GM21619 (cell line): ENCODE data around the gene MYL3.
"Not testable (repeated sequence)": the region's sequence is repeated elsewhere in the genome, so short reads cannot be mapped to it uniquely, and the experiment has no call there.

Experiments used
- ATAC-seq: cut with Tn5 transposase; IDR thresholded peaks from one replicate; pipeline ENCODE4 v1.9.1; 2021; ENCODE audit not compliant: unreplicated experiment

Gene MYL3

DNA sequence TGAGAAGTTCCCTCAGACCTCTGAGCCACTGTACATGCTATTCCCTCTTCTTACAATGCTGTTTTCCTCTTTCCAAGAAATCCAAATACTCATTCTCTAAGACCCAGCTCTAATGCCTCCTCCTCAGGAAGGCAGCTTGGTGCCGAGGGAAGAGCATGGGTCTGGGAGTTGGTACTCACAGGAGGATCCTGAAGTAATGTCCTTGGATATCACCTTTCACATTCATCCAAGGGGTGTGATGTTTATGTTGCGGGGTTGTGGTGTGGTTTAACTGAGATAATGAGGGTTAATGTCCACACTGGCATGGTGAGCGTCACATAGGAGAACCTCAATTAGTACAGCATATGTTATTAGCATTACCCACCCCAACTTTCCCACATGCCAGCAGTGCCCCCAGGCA, 31.9 kb downstream of the MYL3 start:
- no peak for ATAC-seq

DNA sequence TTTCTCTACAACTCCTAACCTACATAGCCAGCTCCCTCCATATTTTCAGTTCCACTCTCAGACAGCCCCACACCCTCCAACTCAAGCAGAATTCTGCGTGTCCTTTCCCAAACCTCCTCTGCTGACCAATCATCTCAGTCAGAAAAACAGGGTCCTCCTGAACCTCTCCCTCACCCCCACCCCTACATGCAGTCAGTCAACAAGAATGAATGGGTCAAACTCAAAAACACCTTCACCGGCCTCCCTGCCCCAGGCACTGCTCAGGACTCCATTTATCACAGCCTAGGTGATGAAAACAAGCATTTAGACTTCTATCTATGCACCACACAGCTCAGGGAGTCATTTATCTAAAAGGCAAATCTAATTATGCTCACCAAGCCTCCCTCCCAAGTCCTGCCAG, 32.4 kb downstream of the MYL3 start:
- ATAC-seq: no peak

DNA sequence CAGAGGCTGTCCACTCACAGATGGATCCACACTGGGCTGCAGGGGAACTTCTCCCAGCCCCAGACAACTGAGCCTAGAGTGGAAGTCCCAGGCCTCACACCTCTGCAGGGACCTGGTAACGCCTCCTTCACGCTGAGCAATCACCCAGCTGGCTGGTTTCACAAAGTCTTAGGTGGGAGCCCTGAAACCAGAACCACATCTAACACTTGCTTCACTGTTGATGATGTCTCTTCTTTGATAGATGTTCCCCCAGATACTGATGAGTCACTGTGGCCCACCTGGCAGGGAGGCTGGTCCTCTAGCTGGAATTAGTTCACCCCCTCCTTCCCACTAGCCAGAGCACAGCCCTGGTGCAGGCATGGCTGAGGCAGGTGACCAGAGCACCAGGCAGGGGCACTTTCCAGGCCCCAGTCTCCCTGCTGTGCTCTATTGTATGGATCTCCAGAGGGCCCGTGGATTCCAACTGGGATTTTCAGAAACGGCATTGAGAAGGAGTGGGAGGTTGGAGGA, 33.5 kb downstream of the MYL3 start:
- peak; percentile 89 for ATAC-seq

GRCh38 chr3:46825450-46825849, 37.8 kb downstream of the MYL3 start:
- ATAC-seq: no peak

- no peak for ATAC-seq
Measured at GRCh38 chr3:46824211-46824970, 38.9 kb downstream of the MYL3 start.

GRCh38 chr3:46823314-46823713, 39.9 kb downstream of the MYL3 start:
- not testable (repeated sequence) for ATAC-seq

- no peak for ATAC-seq
Measured at GRCh38 chr3:46821553-46821952, 41.7 kb downstream of the MYL3 start.

DNA sequence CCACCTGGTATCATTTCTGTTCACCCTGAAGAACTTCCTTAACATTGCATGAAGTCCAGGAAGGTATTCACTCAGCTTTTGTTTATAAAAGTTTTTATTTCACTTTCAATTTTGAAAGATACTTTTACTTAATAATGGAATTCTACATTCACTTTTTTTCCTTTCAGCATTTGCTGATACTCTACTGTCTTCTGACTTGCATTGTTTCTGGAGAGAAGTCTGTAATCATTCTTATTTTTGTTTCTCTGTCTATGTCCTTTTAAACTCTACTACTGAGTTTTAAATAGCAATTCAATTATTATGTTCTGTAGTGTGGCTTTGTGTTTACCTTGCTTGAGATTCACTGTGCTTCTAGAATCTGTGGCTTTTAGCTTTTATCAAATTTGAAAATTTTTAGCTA, 42.4 kb downstream of the MYL3 start:
- ATAC-seq: no peak

DNA sequence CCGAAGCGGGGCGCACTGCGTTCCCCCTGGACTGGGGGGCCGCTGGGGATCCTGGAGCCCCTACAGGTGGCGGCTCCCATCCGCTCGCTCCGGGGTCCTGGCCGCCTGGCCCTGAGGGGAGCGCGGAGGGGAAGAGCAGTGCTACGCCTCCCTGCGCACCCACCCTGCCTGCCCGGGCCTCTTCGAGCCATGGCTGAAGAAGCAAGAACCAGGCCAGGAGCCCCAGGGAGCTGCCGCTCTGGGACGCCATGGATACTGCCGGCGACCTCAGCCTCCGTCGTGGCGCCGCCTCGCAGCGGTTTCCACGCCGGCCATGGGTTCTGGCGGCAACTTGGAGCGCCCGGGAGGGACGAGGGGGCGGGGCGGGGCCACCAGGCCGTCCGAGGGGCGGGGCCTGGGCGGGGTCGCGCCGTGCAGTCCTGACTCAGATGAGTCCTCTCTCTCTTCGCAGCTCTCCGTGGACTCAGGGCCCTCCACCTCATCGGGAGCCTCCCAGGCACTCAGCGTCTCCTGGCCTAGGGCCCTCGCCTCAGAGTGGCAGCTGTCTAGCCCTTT, 50.9 kb downstream of the MYL3 start:
- ATAC-seq: peak; percentile 53

DNA sequence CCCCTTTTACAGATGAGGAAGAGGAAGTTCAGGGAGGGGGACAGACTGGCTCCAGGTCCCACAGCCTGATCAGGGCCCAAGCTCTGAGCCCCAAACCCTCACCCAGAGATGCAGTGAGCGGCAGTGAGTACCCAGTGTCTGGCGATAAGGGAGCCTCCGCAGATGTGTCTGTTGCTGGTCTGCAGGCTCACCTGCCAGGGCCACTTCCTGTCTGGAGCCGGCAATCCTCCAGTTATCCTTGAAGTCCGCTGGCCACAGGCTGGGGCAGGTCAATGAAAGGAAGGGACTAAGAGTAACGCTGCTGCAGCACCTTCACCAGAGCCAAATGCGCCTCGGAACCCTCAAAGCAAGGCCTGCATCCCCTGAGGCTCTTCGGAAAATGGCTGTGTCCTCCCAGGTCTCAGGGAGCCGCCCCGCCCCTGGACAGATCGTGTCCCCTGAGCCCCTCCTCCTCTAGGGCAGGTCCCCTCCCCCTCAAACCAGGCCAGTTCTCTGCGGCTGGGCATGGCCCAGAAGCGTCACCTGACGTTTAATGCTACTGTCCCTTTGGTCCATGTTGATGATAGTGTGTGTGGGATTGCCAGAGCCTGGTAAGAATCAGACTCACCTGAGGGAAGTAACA, 51.5 kb downstream of the MYL3 start:
- ATAC-seq: no peak

GRCh38 chr3:46808766-46809165, 54.5 kb downstream of the MYL3 start:
- ATAC-seq: not testable (repeated sequence)
